H9 (cell line): ENCODE data around the gene RETN. TPM values are rescaled to one million over a fixed set of nuclear protein-coding genes. Genes with fewer than 3 reads are reported as not detected.

Experiments used
- DNase-seq: peaks from one replicate; pipeline ENCODE4 v3.0.0-alpha.2; 2017
- H2AFZ ChIP-seq: one replicate; pipeline ENCODE4 v1.6.1; 2013; ENCODE audit warnings: mild to moderate bottlenecking, low read length, control low read depth, moderate library complexity
- H2AK5ac ChIP-seq: 2 replicates; pipeline ENCODE4 v1.6.1; 2013; ENCODE audit warnings: low read length, control low read depth, mixed read lengths; ENCODE audit not compliant: insufficient read length
- H2BK120ac ChIP-seq: one replicate; pipeline ENCODE4 v1.6.1; 2013; ENCODE audit warnings: low read depth, mild to moderate bottlenecking, low read length, control low read depth, inconsistent platforms; ENCODE audit not compliant: poor library complexity, severe bottlenecking
- H2BK12ac ChIP-seq: 2 replicates; pipeline ENCODE4 v1.6.1; 2013; ENCODE audit warnings: low read length, control low read depth, mixed read lengths, low read depth; ENCODE audit not compliant: insufficient read length
- H2BK15ac ChIP-seq: 2 replicates; pipeline ENCODE4 v1.6.1; 2013; ENCODE audit warnings: low read depth, low read length, control low read depth
- H2BK20ac ChIP-seq: one replicate; pipeline ENCODE4 v1.6.1; 2013; ENCODE audit warnings: low read depth, mild to moderate bottlenecking, low read length, control low read depth, inconsistent platforms; ENCODE audit not compliant: poor library complexity, severe bottlenecking
- H2BK5ac ChIP-seq: 2 replicates; pipeline ENCODE4 v1.6.1; 2013; ENCODE audit warnings: low read length, control low read depth, mixed read lengths; ENCODE audit not compliant: insufficient read length
- H3K14ac ChIP-seq: 2 replicates; pipeline ENCODE4 v1.6.1; 2013; ENCODE audit warnings: low read length, control low read depth; ENCODE audit not compliant: insufficient read depth
- H3K18ac ChIP-seq: 2 replicates; pipeline ENCODE4 v1.6.1; 2013; ENCODE audit warnings: low read depth, mild to moderate bottlenecking, mixed read lengths, low read length, control low read depth; ENCODE audit not compliant: insufficient read length
- H3K23ac ChIP-seq: 2 replicates; pipeline ENCODE4 v1.6.1; 2013; ENCODE audit warnings: low read length, control low read depth, mixed read lengths, low read depth; ENCODE audit not compliant: insufficient read length
- H3K23me2 ChIP-seq: 2 replicates; pipeline ENCODE4 v1.6.1; 2013; ENCODE audit warnings: low read depth, mild to moderate bottlenecking, mixed read lengths, low read length, control low read depth; ENCODE audit not compliant: insufficient read length, poor library complexity, severe bottlenecking
- H3K27ac ChIP-seq: 2 replicates; pipeline ENCODE4 v1.5.1; 2013; ENCODE audit warnings: low read length, control low read depth, mixed read lengths, low read depth; ENCODE audit not compliant: insufficient read length
- H3K27me3 ChIP-seq: 2 replicates; pipeline ENCODE4 v1.6.1; 2013; ENCODE audit warnings: low read length, control low read depth, inconsistent platforms; ENCODE audit not compliant: insufficient read depth
- H3K4ac ChIP-seq: 2 replicates; pipeline ENCODE4 v1.6.1; 2013; ENCODE audit warnings: low read depth, mild to moderate bottlenecking, control low read depth, inconsistent platforms, low read length, moderate library complexity
- H3K4me1 ChIP-seq: 2 replicates; pipeline ENCODE4 v1.6.1; 2013; ENCODE audit warnings: low read length, control low read depth, inconsistent platforms; ENCODE audit not compliant: insufficient read depth
- H3K4me2 ChIP-seq: 2 replicates; pipeline ENCODE4 v1.6.1; 2013; ENCODE audit warnings: low read length, control low read depth, mixed read lengths; ENCODE audit not compliant: insufficient read length, insufficient read depth
- H3K56ac ChIP-seq: 2 replicates; pipeline ENCODE4 v1.6.1; 2013; ENCODE audit warnings: low read depth, mild to moderate bottlenecking, mixed read lengths, low read length, control low read depth; ENCODE audit not compliant: insufficient read length
- H3K79me1 ChIP-seq: 2 replicates; pipeline ENCODE4 v1.6.1; 2013; ENCODE audit warnings: low read depth, mild to moderate bottlenecking, moderate library complexity, low read length, control low read depth, inconsistent platforms; ENCODE audit not compliant: insufficient read depth, poor library complexity, severe bottlenecking
- H3K79me2 ChIP-seq: 2 replicates; pipeline ENCODE4 v1.6.1; 2013; ENCODE audit warnings: low read length, control low read depth, inconsistent platforms; ENCODE audit not compliant: insufficient read depth
- H3K9ac ChIP-seq: 2 replicates; pipeline ENCODE4 v1.6.1; 2013; ENCODE audit warnings: low read length, control low read depth, mixed read lengths; ENCODE audit not compliant: insufficient read length; ENCODE audit errors: extremely low read depth
- H3K9me3 ChIP-seq: one replicate; pipeline ENCODE4 v1.6.1; 2013; ENCODE audit warnings: low read depth, low read length, inconsistent platforms; ENCODE audit not compliant: control insufficient read depth
- H3T11ph ChIP-seq: one replicate; pipeline ENCODE4 v1.6.1; 2013; ENCODE audit warnings: mild to moderate bottlenecking, low read length, control low read depth, inconsistent platforms
- H4K20me1 ChIP-seq: one replicate; pipeline ENCODE4 v1.6.1; 2013; ENCODE audit not compliant: control insufficient read depth, insufficient read length, insufficient read depth
- H4K5ac ChIP-seq: 2 replicates; pipeline ENCODE4 v1.6.1; 2013; ENCODE audit warnings: low read depth, mild to moderate bottlenecking, mixed read lengths, low read length, control low read depth; ENCODE audit not compliant: insufficient read length
- H4K8ac ChIP-seq: replicated peaks from 2 replicates; pipeline ENCODE4 v1.6.1; 2013; ENCODE audit warnings: low read length, control low read depth, mixed read lengths, low read depth; ENCODE audit not compliant: insufficient read length
- H4K91ac ChIP-seq: 2 replicates; pipeline ENCODE4 v1.6.1; 2013; ENCODE audit warnings: low read depth, mild to moderate bottlenecking, moderate library complexity, mixed read lengths, low read length, control low read depth; ENCODE audit not compliant: insufficient read length
- H3K27ac Mint-ChIP-seq, 3 experiments: 2 replicates in 2 of 3; 3 replicates in 1 of 3; pipeline ENCODE4 v1.8.0; 2020 to 2021; ENCODE audit warnings: mixed read lengths in 3 of 3, mild to moderate bottlenecking in 1 of 3, moderate library complexity in 1 of 3
- H3K27me3 Mint-ChIP-seq: 2 replicates; pipeline ENCODE4 v1.8.0; 2021; ENCODE audit warnings: low read depth, mild to moderate bottlenecking, moderate library complexity, mixed read lengths
- H3K36me3 Mint-ChIP-seq, 3 experiments: 2 replicates in 2 of 3; 3 replicates in 1 of 3; pipeline ENCODE4 v1.8.0; 2020 to 2021; ENCODE audit warnings: low read depth in 3 of 3, mixed read lengths in 3 of 3; ENCODE audit not compliant: insufficient read depth in 1 of 3
- H3K4me1 Mint-ChIP-seq, 2 experiments: 2 replicates each; pipeline ENCODE4 v1.8.0; 2020; ENCODE audit warnings: mixed read lengths in 2 of 2
- H3K4me3 Mint-ChIP-seq, 2 experiments: 2 replicates in 1 of 2; 3 replicates in 1 of 2; pipeline ENCODE4 v1.8.0; 2020 to 2021; ENCODE audit warnings: mild to moderate bottlenecking in 2 of 2, mixed read lengths in 2 of 2, moderate library complexity in 1 of 2
- H3K9me3 Mint-ChIP-seq, 2 experiments: 2 replicates in 1 of 2; 3 replicates in 1 of 2; pipeline ENCODE4 v1.8.0; 2020; ENCODE audit warnings: mild to moderate bottlenecking in 2 of 2, mixed read lengths in 2 of 2, moderate library complexity in 1 of 2
- WGBS: extraction: QIAGEN DNeasy Blood & Tissue Kit; methylation state at CpG from one replicate; pipeline ENCODE4 v1.1.7; 2013; ENCODE audit warnings: missing lambda C conversion rate, low lambda C conversion rate, mixed read lengths; ENCODE audit not compliant: insufficient read length; ENCODE audit errors: extremely low coverage; 5-methylcytosine and 5-hydroxymethylcytosine counted together
- total RNA-seq: library from RNA; stranded (reverse); gene quantifications from 2 replicates; pipeline ENCODE4 v1.2.1, GENCODE V29; 2021
- TF ChIP-seq, protein P1 (sequence below): fragments of 200-600 bp; sonication (generic); conservative IDR thresholded peaks from 3 replicates; pipeline ENCODE4 v1.8.0; 2021; ENCODE audit warnings: antibody characterized with exemption, mild to moderate bottlenecking

Gene RETN
- total RNA-seq, 1 experiment from 2014 or later = not detected

DNA sequence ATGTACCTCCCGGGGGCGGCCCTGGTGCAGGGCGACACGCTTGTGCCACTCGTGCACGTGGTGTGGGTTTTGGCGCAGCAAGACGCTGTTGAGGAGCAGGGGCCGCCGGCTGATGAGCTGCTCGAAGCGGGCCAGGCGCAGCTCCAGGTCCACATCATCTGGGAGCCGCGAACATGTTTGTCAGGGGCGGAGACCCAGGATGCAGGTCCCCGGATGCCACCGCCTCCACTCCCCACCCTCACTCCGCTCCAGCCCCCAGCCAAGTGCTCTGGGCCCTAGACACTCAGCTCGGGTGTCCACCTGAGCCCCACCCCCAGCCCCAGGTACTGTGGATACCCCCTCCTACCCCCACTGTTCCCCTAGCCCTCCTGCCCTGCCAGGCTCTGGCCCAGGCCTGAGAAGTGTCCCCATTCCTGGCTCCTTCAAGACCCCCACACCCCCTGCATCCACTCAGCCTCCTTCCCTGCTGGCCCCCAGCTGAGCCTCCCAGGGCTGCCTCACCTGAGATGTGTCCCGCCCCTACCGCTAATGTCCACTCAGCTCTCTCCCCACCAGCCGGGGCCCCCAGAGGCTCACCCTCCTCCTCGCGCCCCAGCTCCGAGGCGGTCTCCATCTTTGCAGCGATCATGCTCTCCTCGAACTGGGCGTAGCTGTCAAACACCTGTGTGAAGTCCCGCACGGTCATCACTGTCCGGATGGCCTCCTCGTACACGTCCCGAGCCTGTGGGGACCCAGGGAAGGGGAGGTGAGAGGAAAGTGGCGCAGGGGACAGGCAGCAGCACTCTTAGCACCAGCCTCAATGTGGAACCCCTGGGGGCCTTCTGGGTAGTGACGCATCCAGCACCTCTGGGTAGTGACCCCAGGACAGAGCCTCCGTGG, 44.9 kb upstream of the RETN start:
- no CpG with 5 or more reads among the region's 39 CpGs for WGBS
- Histone ChIP-seq H4K91ac (no peak overlapping the region), H3K23me2 (peaks cover 5% of the 10 kb centered on the region), H3K27ac (no peak overlapping the region), H3K4me2 (no peak overlapping the region), H3K56ac (no peak overlapping the region), H3K27me3 (peaks cover 2% of the 10 kb centered on the region; the same call in 1 of the 2 replicates), H2BK15ac (no peak overlapping the region), H2BK20ac (no peak overlapping the region), H3K18ac (no peak overlapping the region), H2BK120ac (no peak overlapping the region), H4K8ac (no peak overlapping the region), H2AFZ (no peak overlapping the region), H3T11ph (no peak overlapping the region), H2BK12ac (no peak overlapping the region), H3K79me2 (peaks cover 17% of the 10 kb centered on the region; the same call in 1 of the 2 replicates), H3K4me1 (no peaks in the 10 kb centered on the region), H2AK5ac (no peak overlapping the region), H3K4ac (no peak overlapping the region), H3K9me3 (no peaks in the 10 kb centered on the region), H3K79me1 (peaks cover 17% of the 10 kb centered on the region), H4K5ac (no peak overlapping the region), H4K20me1 (no peaks in the 10 kb centered on the region), H3K9ac (no peak overlapping the region), H2BK5ac (no peak overlapping the region), H3K14ac (no peak overlapping the region), H3K23ac (no peak overlapping the region)
- no peaks in the 10 kb centered on the region for H3K27me3 Mint-ChIP-seq
- no peak overlapping the region for H3K4me3 Mint-ChIP-seq
- DNase-seq = no peak
- no peaks in the 10 kb centered on the region; a peak in 2 of 5 replicates for H3K9me3 Mint-ChIP-seq
- peaks cover 22 to 48% (median 33%) of the 10 kb centered on the region in 3 experiments; a peak in 6 of 7 replicates for H3K36me3 Mint-ChIP-seq
- H3K27ac Mint-ChIP-seq = no peak overlapping the region
- TF ChIP-seq, protein P1, sequence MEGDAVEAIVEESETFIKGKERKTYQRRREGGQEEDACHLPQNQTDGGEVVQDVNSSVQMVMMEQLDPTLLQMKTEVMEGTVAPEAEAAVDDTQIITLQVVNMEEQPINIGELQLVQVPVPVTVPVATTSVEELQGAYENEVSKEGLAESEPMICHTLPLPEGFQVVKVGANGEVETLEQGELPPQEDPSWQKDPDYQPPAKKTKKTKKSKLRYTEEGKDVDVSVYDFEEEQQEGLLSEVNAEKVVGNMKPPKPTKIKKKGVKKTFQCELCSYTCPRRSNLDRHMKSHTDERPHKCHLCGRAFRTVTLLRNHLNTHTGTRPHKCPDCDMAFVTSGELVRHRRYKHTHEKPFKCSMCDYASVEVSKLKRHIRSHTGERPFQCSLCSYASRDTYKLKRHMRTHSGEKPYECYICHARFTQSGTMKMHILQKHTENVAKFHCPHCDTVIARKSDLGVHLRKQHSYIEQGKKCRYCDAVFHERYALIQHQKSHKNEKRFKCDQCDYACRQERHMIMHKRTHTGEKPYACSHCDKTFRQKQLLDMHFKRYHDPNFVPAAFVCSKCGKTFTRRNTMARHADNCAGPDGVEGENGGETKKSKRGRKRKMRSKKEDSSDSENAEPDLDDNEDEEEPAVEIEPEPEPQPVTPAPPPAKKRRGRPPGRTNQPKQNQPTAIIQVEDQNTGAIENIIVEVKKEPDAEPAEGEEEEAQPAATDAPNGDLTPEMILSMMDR = no peak
- H3K4me1 Mint-ChIP-seq = peaks cover 7 to 9% of the 10 kb centered on the region in 2 experiments
